ENCODE data around the gene C2CD3.

C2CD3 gene

GRCh38 chr11:73981051-73981805 lies 189.6 kb downstream of the C2CD3 start:
- TF ChIP-seq REST (IDR thresholded peaks at IDR 0.05; ENCODE audit: insufficient read depth in 1 of 2, low read depth in 2 of 2, low read length in 2 of 2) (no peak), POLR2AphosphoS5 (IDR thresholded peaks at IDR 0.05; ENCODE audit: low read depth, low read length) (no peak), SIN3A (IDR thresholded peaks at IDR 0.05; ENCODE audit: borderline replicate concordance, insufficient read depth, low read length) (no peak), TAF1 (IDR thresholded peaks at IDR 0.05; ENCODE audit: borderline replicate concordance, insufficient read depth, low read length) (no peak), FOXP2 (optimal IDR thresholded peaks at IDR 0.05; ENCODE audit: borderline replicate concordance, extremely low read depth, extremely low read length, insufficient read depth) (no peak)

GRCh38 chr11:73980001-73980961 lies 190.5 kb downstream of the C2CD3 start:
- TF ChIP-seq TAF1 (IDR thresholded peaks at IDR 0.05; ENCODE audit: borderline replicate concordance, insufficient read depth, low read length) (no peak), POLR2AphosphoS5 (IDR thresholded peaks at IDR 0.05; ENCODE audit: low read depth, low read length) (no peak), SIN3A (IDR thresholded peaks at IDR 0.05; ENCODE audit: borderline replicate concordance, insufficient read depth, low read length) (no peak), FOXP2 (optimal IDR thresholded peaks at IDR 0.05; ENCODE audit: borderline replicate concordance, extremely low read depth, extremely low read length, insufficient read depth) (no peak), REST (IDR thresholded peaks at IDR 0.05; ENCODE audit: insufficient read depth in 1 of 2, low read depth in 2 of 2, low read length in 2 of 2) (no peak)

- no peak for TF ChIP-seq FOXP2 (optimal IDR thresholded peaks at IDR 0.05; ENCODE audit: borderline replicate concordance, extremely low read depth, extremely low read length, insufficient read depth)
- no peak for TF ChIP-seq POLR2AphosphoS5 (IDR thresholded peaks at IDR 0.05; ENCODE audit: low read depth, low read length)
- TF ChIP-seq REST (IDR thresholded peaks at IDR 0.05; ENCODE audit: insufficient read depth in 1 of 2, low read depth in 2 of 2, low read length in 2 of 2), result no peak
- no peak for TF ChIP-seq SIN3A (IDR thresholded peaks at IDR 0.05; ENCODE audit: borderline replicate concordance, insufficient read depth, low read length)
- no peak for TF ChIP-seq TAF1 (IDR thresholded peaks at IDR 0.05; ENCODE audit: borderline replicate concordance, insufficient read depth, low read length)
Observed at GRCh38 chr11:73978576-73979086, 192.2 kb downstream of the C2CD3 start.

- TF ChIP-seq SIN3A (IDR thresholded peaks at IDR 0.05; ENCODE audit: borderline replicate concordance, insufficient read depth, low read length) (no peak), POLR2AphosphoS5 (IDR thresholded peaks at IDR 0.05; ENCODE audit: low read depth, low read length) (no peak), REST (IDR thresholded peaks at IDR 0.05; ENCODE audit: insufficient read depth in 1 of 2, low read depth in 2 of 2, low read length in 2 of 2) (no peak)
Observed at GRCh38 chr11:73977856-73978519, 192.8 kb downstream of the C2CD3 start.
